ENCODE results near the gene AGAP1.

The AGAP1 gene

GRCh38 chr2:235485362-235485761 lies 8.5 kb upstream of the AGAP1 start:
- no peak for TF ChIP-seq CTCF (IDR thresholded peaks at IDR 0.05; ENCODE audit: insufficient read depth, low read depth, low read length, missing control alignments)
- no peak overlapping the region for H3K4me3 ChIP-seq (ENCODE audit: low read length)
- DNase-seq (ENCODE audit: low read depth) = no peak

- TF ChIP-seq CTCF (IDR thresholded peaks at IDR 0.05; ENCODE audit: insufficient read depth, low read depth, low read length, missing control alignments) = no peak
- no peak overlapping the region for H3K4me3 ChIP-seq (ENCODE audit: low read length)
- no peak for DNase-seq (ENCODE audit: low read depth)
Measured at GRCh38 chr2:235486729-235487128, 7.1 kb upstream of the AGAP1 start.

- H3K4me3 ChIP-seq (ENCODE audit: low read length) = no peak overlapping the region
- no peak for DNase-seq (ENCODE audit: low read depth)
- no peak for TF ChIP-seq CTCF (IDR thresholded peaks at IDR 0.05; ENCODE audit: insufficient read depth, low read depth, low read length, missing control alignments)
Measured at GRCh38 chr2:235489897-235490296, 3.9 kb upstream of the AGAP1 start.

- no peak for TF ChIP-seq CTCF (IDR thresholded peaks at IDR 0.05; ENCODE audit: insufficient read depth, low read depth, low read length, missing control alignments)
- DNase-seq (ENCODE audit: low read depth) = no peak
- peak overlapping the region; percentile 57 for H3K4me3 ChIP-seq (ENCODE audit: low read length)
Measured at GRCh38 chr2:235492850-235493344, 946 bp upstream of the AGAP1 start.

- no peak for TF ChIP-seq CTCF (IDR thresholded peaks at IDR 0.05; ENCODE audit: insufficient read depth, low read depth, low read length, missing control alignments)
- no peak for DNase-seq (ENCODE audit: low read depth)
- H3K4me3 ChIP-seq (ENCODE audit: low read length) = peak overlapping the region; percentile 57
Measured at GRCh38 chr2:235493402-235493774, 455 bp upstream of the AGAP1 start.

- DNase-seq (ENCODE audit: low read depth) = peak; percentile 69
- peak overlapping the region; percentile 54 for H3K4me3 ChIP-seq (ENCODE audit: low read length)
- no peak for TF ChIP-seq CTCF (IDR thresholded peaks at IDR 0.05; ENCODE audit: insufficient read depth, low read depth, low read length, missing control alignments)
Measured at GRCh38 chr2:235494716-235495372, 1.0 kb downstream of the AGAP1 start.

Measured in epithelial cell of esophagus (primary cell).